ENCODE data around the gene TBC1D22B. TPM values are rescaled to one million over a fixed set of nuclear protein-coding genes. Genes with fewer than 3 reads are reported as not detected.

The TBC1D22B gene
- total and polyA plus RNA-seq, 2 of the 13 experiments (the other 11 are each of a cell fraction or from before 2014, with no cell fraction given) = 9.7 to 12.9 TPM

- TF ChIP-seq ZNF263 (CRISPR knock-in tag; IDR thresholded peaks at IDR 0.05) = peak; percentile 45; the same call in 1 of the 2 replicates
- TF ChIP-seq HINFP (CRISPR knock-in tag; IDR thresholded peaks at IDR 0.05; ENCODE audit: low read depth) = 0 out of 2 replicates have a peak, but pooled peaks have one; percentile 6
- 0 out of 2 replicates have a peak, but pooled peaks have one; percentile 15 for TF ChIP-seq SALL1 (CRISPR knock-in tag; IDR thresholded peaks at IDR 0.05)
- TF ChIP-seq ZBTB42 (CRISPR knock-in tag; IDR thresholded peaks at IDR 0.05) = no peak
- TF ChIP-seq, protein P1, sequence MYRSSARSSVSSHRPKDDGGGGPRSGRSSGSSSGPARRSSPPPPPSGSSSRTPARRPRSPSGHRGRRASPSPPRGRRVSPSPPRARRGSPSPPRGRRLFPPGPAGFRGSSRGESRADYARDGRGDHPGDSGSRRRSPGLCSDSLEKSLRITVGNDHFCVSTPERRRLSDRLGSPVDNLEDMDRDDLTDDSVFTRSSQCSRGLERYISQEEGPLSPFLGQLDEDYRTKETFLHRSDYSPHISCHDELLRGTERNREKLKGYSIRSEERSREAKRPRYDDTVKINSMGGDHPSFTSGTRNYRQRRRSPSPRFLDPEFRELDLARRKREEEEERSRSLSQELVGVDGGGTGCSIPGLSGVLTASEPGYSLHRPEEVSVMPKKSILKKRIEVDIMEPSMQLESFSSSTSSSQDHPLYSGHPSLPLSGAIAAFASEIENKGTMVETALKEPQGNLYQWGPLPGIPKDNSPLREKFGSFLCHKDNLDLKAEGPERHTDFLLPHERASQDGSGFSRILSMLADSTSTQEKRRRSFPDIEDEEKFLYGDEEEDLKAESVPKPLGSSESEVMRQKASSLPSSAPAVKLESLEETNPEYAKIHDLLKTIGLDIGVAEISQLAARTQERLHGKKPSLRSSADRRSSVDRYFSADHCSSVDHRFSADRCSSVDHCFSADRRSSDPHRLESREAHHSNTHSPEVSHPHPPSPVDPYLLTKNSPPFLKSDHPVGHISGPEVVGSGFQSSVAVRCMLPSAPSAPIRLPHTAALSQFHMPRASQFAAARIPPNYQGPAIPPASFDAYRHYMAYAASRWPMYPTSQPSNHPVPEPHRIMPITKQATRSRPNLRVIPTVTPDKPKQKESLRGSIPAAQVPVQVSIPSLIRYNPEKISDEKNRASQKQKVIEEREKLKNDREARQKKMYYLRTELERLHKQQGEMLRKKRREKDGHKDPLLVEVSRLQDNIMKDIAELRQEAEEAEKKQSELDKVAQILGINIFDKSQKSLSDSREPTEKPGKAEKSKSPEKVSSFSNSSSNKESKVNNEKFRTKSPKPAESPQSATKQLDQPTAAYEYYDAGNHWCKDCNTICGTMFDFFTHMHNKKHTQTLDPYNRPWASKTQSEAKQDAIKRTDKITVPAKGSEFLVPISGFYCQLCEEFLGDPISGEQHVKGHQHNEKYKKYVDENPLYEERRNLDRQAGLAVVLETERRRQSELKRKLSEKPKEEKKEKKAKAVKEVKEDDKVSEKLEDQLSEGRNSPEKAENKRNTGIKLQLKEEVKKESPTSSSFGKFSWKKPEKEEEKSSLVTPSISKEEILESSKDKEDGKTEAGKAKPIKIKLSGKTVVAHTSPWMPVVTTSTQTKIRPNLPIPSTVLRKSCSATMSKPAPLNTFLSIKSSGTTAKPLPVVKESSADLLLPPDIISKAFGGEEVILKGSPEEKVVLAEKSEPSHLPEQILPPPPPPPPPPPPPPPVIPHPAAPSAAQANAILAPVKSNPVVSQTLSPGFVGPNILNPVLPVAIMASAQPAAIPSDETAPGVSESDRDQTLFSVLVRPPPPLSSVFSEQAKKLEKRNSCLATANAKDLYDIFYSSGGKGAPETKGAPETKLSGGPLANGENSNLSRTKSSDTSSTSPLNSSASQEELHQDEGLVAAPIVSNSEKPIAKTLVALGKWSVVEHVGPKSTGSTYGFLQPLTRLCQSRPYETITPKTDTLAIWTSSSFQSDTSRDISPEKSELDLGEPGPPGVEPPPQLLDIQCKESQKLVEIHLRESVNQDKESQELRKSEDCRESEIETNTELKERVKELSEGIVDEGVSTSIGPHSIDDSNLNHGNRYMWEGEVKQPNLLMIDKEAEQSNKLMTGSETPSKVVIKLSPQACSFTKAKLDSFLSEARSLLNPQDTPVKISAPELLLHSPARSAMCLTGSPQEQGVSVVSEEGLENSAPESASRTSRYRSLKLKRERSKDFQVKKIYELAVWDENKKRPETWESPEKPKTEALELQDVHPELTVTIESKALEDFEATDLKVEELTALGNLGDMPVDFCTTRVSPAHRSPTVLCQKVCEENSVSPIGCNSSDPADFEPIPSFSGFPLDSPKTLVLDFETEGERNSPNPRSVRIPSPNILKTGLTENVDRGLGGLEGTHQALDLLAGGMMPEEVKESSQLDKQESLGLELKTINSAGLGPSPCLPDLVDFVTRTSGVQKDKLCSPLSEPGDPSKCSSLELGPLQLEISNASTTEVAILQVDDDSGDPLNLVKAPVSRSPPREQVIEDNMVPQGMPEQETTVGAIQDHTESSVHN (CRISPR knock-in tag; IDR thresholded peaks at IDR 0.05) = no peak
- TF ChIP-seq, protein P2, sequence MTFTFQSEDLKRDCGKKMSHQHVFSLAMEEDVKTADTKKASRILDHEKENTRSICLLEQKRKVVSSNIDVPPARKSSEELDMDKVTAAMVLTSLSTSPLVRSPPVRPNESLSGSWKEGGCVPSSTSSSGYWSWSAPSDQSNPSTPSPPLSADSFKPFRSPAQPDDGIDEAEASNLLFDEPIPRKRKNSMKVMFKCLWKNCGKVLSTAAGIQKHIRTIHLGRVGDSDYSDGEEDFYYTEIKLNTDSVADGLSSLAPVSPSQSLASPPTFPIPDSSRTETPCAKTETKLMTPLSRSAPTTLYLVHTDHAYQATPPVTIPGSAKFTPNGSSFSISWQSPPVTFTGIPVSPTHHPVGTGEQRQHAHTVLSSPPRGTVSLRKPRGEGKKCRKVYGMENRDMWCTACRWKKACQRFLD (CRISPR knock-in tag; IDR thresholded peaks at IDR 0.05; ENCODE audit: borderline replicate concordance) = no peak
- no peak for TF ChIP-seq ZNF552 (CRISPR knock-in tag; IDR thresholded peaks at IDR 0.05; ENCODE audit: borderline replicate concordance)
- no peak for TF ChIP-seq XBP1 (CRISPR knock-in tag; IDR thresholded peaks at IDR 0.05)
- TF ChIP-seq MBD4 (IDR thresholded peaks at IDR 0.05; ENCODE audit: borderline replicate concordance, low read length) = no peak
- TF ChIP-seq SIN3A (IDR thresholded peaks at IDR 0.05; ENCODE audit: borderline replicate concordance, low read depth, low read length) = no peak; the same call in 1 of the 2 replicates
- TF ChIP-seq ZNF33A (CRISPR knock-in tag; IDR thresholded peaks at IDR 0.05; ENCODE audit: borderline replicate concordance) = no peak
- TF ChIP-seq RARA (CRISPR knock-in tag; IDR thresholded peaks at IDR 0.05) = no peak
- TF ChIP-seq ZNF282 (IDR thresholded peaks at IDR 0.05; ENCODE audit: partially characterized antibody) = no peak
- no peak for TF ChIP-seq ZNF652 (CRISPR knock-in tag; IDR thresholded peaks at IDR 0.05; ENCODE audit: borderline replicate concordance, low read depth)
- no peak for TF ChIP-seq SAFB2 (CRISPR knock-in tag; IDR thresholded peaks at IDR 0.05; ENCODE audit: borderline replicate concordance, low read depth)
- TF ChIP-seq HNRNPK (IDR thresholded peaks at IDR 0.05; ENCODE audit: low read depth, low read length, poor library complexity, severe bottlenecking) = no peak
- TF ChIP-seq, protein P3, sequence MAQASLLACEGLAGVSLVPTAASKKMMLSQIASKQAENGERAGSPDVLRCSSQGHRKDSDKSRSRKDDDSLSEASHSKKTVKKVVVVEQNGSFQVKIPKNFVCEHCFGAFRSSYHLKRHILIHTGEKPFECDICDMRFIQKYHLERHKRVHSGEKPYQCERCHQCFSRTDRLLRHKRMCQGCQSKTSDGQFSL (CRISPR knock-in tag; IDR thresholded peaks at IDR 0.05) = peak; percentile 34; the same call in 1 of the 2 replicates
- no peak for TF ChIP-seq ZNF256 (CRISPR knock-in tag; conservative IDR thresholded peaks at IDR 0.05)
Measured at GRCh38 chr6:37354526-37355384, 97.2 kb downstream of the TBC1D22B start (continued).

All from HepG2 (cell line).